HepG2 (cell line): ENCODE results near the gene ADARB2. TPM values are rescaled to one million over a fixed set of nuclear protein-coding genes. Genes with fewer than 3 reads are reported as not detected.

Source experiments
- ATAC-seq: fragments of 200-7000 bp; cut with Tn5 transposase; 3 replicates; pipeline ENCODE4 v1.9.1; 2020; ENCODE audit warnings: mild to moderate bottlenecking, moderate library complexity
- BruUV-seq: library from RNA; stranded (reverse); fragments of 400-500 nt; replicated peaks from 2 replicates; lab custom pipeline; 2021; lab: Mats Ljungman, UMichigan
- CTCF ChIA-PET: fragments of 300-600 bp; formaldehyde crosslinking; extraction: SDS; loops from one replicate; lab custom pipeline; 2021; ENCODE audit warnings: low total read pairs, inconsistent platforms, low intra/inter-chr PET ratio; lab: Yijun Ruan, JAX
- POLR2A ChIA-PET: fragments of 350-600 bp; sonication (Branson Sonifier 250); formaldehyde crosslinking; loops from one replicate; lab custom pipeline; 2020; ENCODE audit warnings: antibody characterized with exemption, inconsistent platforms; lab: Yijun Ruan, JAX
- DNase-seq: peaks from one replicate; pipeline ENCODE4 v3.0.0-alpha.2; 2015; ENCODE audit warnings: low spot score
- FAIRE-seq: peaks from 3 replicates; lab custom pipeline; 2011; peaks lifted over from hg19 to GRCh38; lab: Jason Lieb, UNC
- H2AFZ ChIP-seq: one replicate; pipeline ENCODE4 v1.6.1; 2011; ENCODE audit warnings: low read length, inconsistent platforms
- H3K27ac ChIP-seq: fragments of 300-600 bp; 3 replicates; pipeline ENCODE4 v1.8.0; 2011; ENCODE audit warnings: mixed run types, mild to moderate bottlenecking, mixed read lengths, low read length, inconsistent platforms; ENCODE audit not compliant: insufficient read depth; ENCODE audit errors: extremely low read length
- H3K27me3 ChIP-seq, 2 experiments: fragments of 200-600 bp in 1 of 2; 2 replicates in 1 of 2; 3 replicates in 1 of 2; pipeline versions ENCODE4 v1.6.0 to v1.8.0; 2011; ENCODE audit warnings: low read length in 2 of 2, mild to moderate bottlenecking in 2 of 2, moderate library complexity in 2 of 2, inconsistent platforms in 1 of 2; ENCODE audit not compliant: insufficient read depth in 2 of 2, control insufficient read depth in 1 of 2
- H3K36me3 ChIP-seq, 2 experiments: fragments of 200-600 bp in 1 of 2; replicated peaks in 1 of 2; 2 replicates in 1 of 2; 3 replicates in 1 of 2; pipeline versions ENCODE4 v1.5.1 to v1.8.0; 2011; ENCODE audit warnings: low read length in 2 of 2, inconsistent platforms in 1 of 2; ENCODE audit not compliant: insufficient read depth in 2 of 2, control insufficient read depth in 1 of 2
- H3K4me1 ChIP-seq: 2 replicates; pipeline ENCODE4 v1.5.1; 2012; ENCODE audit warnings: low read length, inconsistent platforms; ENCODE audit not compliant: insufficient read depth
- H3K4me2 ChIP-seq: 2 replicates; pipeline ENCODE4 v1.6.0; 2011; ENCODE audit warnings: low read depth, low read length, inconsistent platforms
- H3K4me3 ChIP-seq, 3 experiments: fragments of 200-600 bp in 1 of 3; sonication (generic), shearing (Covaris generic) in 1 of 3; replicated peaks in 1 of 3; 2 replicates each; pipeline ENCODE4 v1.5.1; 2011 to 2016; ENCODE audit warnings: low read length in 3 of 3, inconsistent platforms in 2 of 3, low read depth in 2 of 3, mild to moderate bottlenecking in 2 of 3, control low read depth in 1 of 3, mixed read lengths in 1 of 3; ENCODE audit not compliant: insufficient read depth in 1 of 3
- H3K79me2 ChIP-seq: one replicate; pipeline ENCODE4 v1.6.1; 2011; ENCODE audit warnings: low read length, inconsistent platforms; ENCODE audit not compliant: insufficient read depth
- H3K9ac ChIP-seq: 2 replicates; pipeline ENCODE4 v1.6.0; 2011; ENCODE audit warnings: mild to moderate bottlenecking, low read depth, low read length, inconsistent platforms; ENCODE audit not compliant: insufficient read depth
- H3K9me3 ChIP-seq: 2 replicates; pipeline ENCODE4 v1.5.1; 2012; ENCODE audit warnings: mild to moderate bottlenecking, low read length
- H4K20me1 ChIP-seq: 2 replicates; pipeline ENCODE4 v1.6.0; 2011; ENCODE audit warnings: inconsistent platforms, mild to moderate bottlenecking, low read length, moderate library complexity; ENCODE audit not compliant: insufficient read depth
- ASH2L ChIP-seq: fragments of 300-600, 200-600 bp; sonication (generic); IDR thresholded peaks from 2 replicates; pipeline ENCODE4 v1.7.0; 2017; ENCODE audit warnings: low read depth, mild to moderate bottlenecking, moderate library complexity, mixed read lengths, low read length; ENCODE audit not compliant: insufficient read length
- CC2D1A ChIP-seq: sonication (generic); formaldehyde crosslinking; IDR thresholded peaks from 2 replicates; pipeline ENCODE4 v1.8.1; 2023; ENCODE audit warnings: mild to moderate bottlenecking, missing genetic modification reagents
- FOXA1 ChIP-seq, 2 experiments: fragments of 450-650 bp in 1 of 2; sonication (generic) in 1 of 2; formaldehyde crosslinking in 1 of 2; IDR thresholded peaks; 2 replicates each; pipeline versions ENCODE4 v1.4.0 to v1.6.1; 2016 to 2020; ENCODE audit warnings: missing genetic modification reagents in 1 of 2
- TRIM24 ChIP-seq: sonication (generic); formaldehyde crosslinking; IDR thresholded peaks from 2 replicates; pipeline ENCODE4 v1.8.0; 2022; ENCODE audit warnings: mild to moderate bottlenecking, missing genetic modification reagents
- U2AF2 ChIP-seq: fragments of 200-400 bp; formaldehyde crosslinking; IDR thresholded peaks from 2 replicates; pipeline ENCODE4 v1.6.1; 2017; ENCODE audit warnings: low read depth, mild to moderate bottlenecking, low read length
- ZNF343 ChIP-seq: sonication (generic); formaldehyde crosslinking; IDR thresholded peaks from 2 replicates; pipeline ENCODE4 v1.4.0; 2020; ENCODE audit warnings: mild to moderate bottlenecking, missing genetic modification reagents
- ZNF709 ChIP-seq: sonication (generic); formaldehyde crosslinking; IDR thresholded peaks from 2 replicates; pipeline ENCODE4 v1.5.0; 2020; ENCODE audit warnings: mild to moderate bottlenecking, missing genetic modification reagents
- ZNF766 ChIP-seq: sonication (generic); formaldehyde crosslinking; IDR thresholded peaks from 2 replicates; pipeline ENCODE4 v1.5.0; 2020; ENCODE audit warnings: missing genetic modification reagents, borderline replicate concordance
- WGBS: methylation state at CpG from one replicate; pipeline ENCODE4 v1.1.6; 2017; ENCODE audit warnings: low lambda C conversion rate; 5-methylcytosine and 5-hydroxymethylcytosine counted together
- in situ Hi-C: cut with HindIII; loops from 2 replicates; pipeline ENCODE4 v1.10.0; 2017; ENCODE audit warnings: low pct_unique_long_range_greater_than_20kb; ENCODE audit not compliant: extremely low pct_ligation_motif_present
- intact Hi-C: fragments of 100-400 bp; cut with micrococcal nuclease; formaldehyde crosslinking; loops from one replicate; pipeline ENCODE4 v1.10.0; 2022; ENCODE audit not compliant: unreplicated experiment
- polyA plus RNA-seq, 8 experiments: library from polyadenylated mRNA; depleted of rRNA in 3 of 8; stranded (reverse) in 7 of 8; unstranded in 1 of 8; fragments of >200 nt; fragmentation: Illumina TruSeq in 4 of 8; extraction: Trizol in 4 of 8; gene quantifications; 2 replicates each; pipeline versions ENCODE4 v1.2.1 to v1.2.3, GENCODE V29; 2011 to 2016; ENCODE audit warnings: low read depth in 4 of 8, missing spikeins in 1 of 8, mixed read lengths in 1 of 8; ENCODE audit not compliant: insufficient read depth in 1 of 8
- total RNA-seq, 5 experiments: library from RNA; depleted of rRNA; stranded (reverse); fragments of >200 nt; fragmentation: Illumina TruSeq; extraction: Trizol; gene quantifications; 2 replicates each; pipeline ENCODE4 v1.2.3, GENCODE V29; 2016; ENCODE audit warnings: low read depth in 1 of 5
- TF ChIP-seq, protein P1 (sequence below): sonication (generic); formaldehyde crosslinking; IDR thresholded peaks from 2 replicates; pipeline ENCODE4 v1.4.0; 2020; ENCODE audit warnings: mild to moderate bottlenecking, missing genetic modification reagents
- TF ChIP-seq, protein P2 (sequence below), 2 experiments: IDR thresholded peaks; 2 replicates each; pipeline ENCODE4 v1.6.1; 2011 to 2012; ENCODE audit warnings: low read length in 2 of 2, borderline replicate concordance in 1 of 2, low read depth in 1 of 2, mild to moderate bottlenecking in 1 of 2, moderate library complexity in 1 of 2

The ADARB2 gene
- total and polyA plus RNA-seq, 2 of the 13 experiments (the other 11 are each of a cell fraction or from before 2014, with no cell fraction given), result not detected

DNA sequence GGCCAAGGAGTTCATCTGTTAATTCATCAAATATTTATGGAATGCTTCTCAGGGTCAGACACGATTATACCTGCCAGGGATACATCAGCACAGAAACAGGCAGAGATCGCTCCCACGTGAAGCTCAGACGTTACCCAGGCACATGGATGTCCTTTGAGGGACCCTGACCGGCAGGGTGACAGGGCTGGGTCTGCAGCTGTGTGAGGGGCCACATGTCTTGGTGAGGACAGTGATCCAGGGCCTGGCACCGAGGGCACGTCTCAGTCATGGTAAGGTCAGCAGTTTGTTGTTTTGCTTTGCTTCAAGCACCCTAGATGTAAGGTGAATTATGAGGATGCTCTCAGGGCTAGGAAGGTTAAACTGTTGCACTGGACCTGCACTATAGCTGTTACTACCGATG, 453.2 kb downstream of the ADARB2 start (continued):
- TF ChIP-seq FOXA1 (IDR thresholded peaks at IDR 0.05) (no peak), FOXA1 (CRISPR knock-in tag; IDR thresholded peaks at IDR 0.05) (no peak)
- TF ChIP-seq, protein P1, sequence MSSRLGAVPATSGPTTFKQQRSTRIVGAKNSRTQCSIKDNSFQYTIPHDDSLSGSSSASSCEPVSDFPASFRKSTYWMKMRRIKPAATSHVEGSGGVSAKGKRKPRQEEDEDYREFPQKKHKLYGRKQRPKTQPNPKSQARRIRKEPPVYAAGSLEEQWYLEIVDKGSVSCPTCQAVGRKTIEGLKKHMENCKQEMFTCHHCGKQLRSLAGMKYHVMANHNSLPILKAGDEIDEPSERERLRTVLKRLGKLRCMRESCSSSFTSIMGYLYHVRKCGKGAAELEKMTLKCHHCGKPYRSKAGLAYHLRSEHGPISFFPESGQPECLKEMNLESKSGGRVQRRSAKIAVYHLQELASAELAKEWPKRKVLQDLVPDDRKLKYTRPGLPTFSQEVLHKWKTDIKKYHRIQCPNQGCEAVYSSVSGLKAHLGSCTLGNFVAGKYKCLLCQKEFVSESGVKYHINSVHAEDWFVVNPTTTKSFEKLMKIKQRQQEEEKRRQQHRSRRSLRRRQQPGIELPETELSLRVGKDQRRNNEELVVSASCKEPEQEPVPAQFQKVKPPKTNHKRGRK (CRISPR knock-in tag), result no peak

DNA sequence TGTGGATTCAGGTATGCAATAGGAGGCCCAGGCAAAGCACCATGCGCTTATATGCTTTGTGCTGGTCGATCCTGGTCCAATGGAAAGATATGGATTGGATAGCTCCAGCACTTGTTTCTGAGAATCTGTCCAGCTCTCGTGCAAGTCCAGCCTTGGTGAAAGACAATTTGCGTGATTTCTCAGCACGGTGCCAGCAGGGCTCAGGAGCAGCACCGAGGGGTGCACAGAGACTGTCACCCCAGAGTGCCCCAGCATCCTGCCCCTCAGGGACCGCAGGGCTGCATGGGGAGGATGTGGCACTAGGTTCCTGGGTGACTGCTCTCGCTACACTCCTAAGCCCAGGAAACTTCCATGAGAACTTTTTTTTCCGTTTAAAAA, 455.9 kb downstream of the ADARB2 start:
- H3K4me1 ChIP-seq, result no peaks in the 10 kb centered on the region
- BruUV-seq, result no TSS peak
- in situ Hi-C loops (no loop called here), intact Hi-C loops (no loop called here)
- no peak overlapping the region for H2AFZ ChIP-seq
- no peak overlapping the region for H3K9ac ChIP-seq
- no peaks in the 10 kb centered on the region for H3K9me3 ChIP-seq
- FAIRE-seq (no peak), ATAC-seq (no peak), DNase-seq (no peak)
- ChIA-PET POLR2A (no interaction called here), CTCF (no interaction called here)
- H3K79me2 ChIP-seq, result no peaks in the 10 kb centered on the region
- no peak overlapping the region for H3K27ac ChIP-seq
- 7% methylated on average over 3 of the region's 9 CpGs for WGBS
- no peak overlapping the region for H3K4me3 ChIP-seq
- no peaks in the 10 kb centered on the region for H4K20me1 ChIP-seq
- H3K36me3 ChIP-seq, result no peaks in the 10 kb centered on the region
- no peak overlapping the region for H3K4me2 ChIP-seq
- TF ChIP-seq ZNF709 (CRISPR knock-in tag) (no peak), ZNF343 (CRISPR knock-in tag) (no peak), CC2D1A (CRISPR knock-in tag) (no peak), TRIM24 (CRISPR knock-in tag) (no peak), U2AF2 (no peak), ZNF766 (no peak), ASH2L (no peak)
- TF ChIP-seq, protein P2, sequence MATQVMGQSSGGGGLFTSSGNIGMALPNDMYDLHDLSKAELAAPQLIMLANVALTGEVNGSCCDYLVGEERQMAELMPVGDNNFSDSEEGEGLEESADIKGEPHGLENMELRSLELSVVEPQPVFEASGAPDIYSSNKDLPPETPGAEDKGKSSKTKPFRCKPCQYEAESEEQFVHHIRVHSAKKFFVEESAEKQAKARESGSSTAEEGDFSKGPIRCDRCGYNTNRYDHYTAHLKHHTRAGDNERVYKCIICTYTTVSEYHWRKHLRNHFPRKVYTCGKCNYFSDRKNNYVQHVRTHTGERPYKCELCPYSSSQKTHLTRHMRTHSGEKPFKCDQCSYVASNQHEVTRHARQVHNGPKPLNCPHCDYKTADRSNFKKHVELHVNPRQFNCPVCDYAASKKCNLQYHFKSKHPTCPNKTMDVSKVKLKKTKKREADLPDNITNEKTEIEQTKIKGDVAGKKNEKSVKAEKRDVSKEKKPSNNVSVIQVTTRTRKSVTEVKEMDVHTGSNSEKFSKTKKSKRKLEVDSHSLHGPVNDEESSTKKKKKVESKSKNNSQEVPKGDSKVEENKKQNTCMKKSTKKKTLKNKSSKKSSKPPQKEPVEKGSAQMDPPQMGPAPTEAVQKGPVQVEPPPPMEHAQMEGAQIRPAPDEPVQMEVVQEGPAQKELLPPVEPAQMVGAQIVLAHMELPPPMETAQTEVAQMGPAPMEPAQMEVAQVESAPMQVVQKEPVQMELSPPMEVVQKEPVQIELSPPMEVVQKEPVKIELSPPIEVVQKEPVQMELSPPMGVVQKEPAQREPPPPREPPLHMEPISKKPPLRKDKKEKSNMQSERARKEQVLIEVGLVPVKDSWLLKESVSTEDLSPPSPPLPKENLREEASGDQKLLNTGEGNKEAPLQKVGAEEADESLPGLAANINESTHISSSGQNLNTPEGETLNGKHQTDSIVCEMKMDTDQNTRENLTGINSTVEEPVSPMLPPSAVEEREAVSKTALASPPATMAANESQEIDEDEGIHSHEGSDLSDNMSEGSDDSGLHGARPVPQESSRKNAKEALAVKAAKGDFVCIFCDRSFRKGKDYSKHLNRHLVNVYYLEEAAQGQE (IDR thresholded peaks at IDR 0.05; ENCODE audit: borderline replicate concordance in 1 of 2, low read depth in 1 of 2, low read length in 2 of 2), result no peak
- peaks cover 0 to 33% of the 10 kb centered on the region in 2 experiments; a peak in 4 of 5 replicates for H3K27me3 ChIP-seq
